GM18505 (cell line): ENCODE measurements around the gene JAKMIP2.

ENCODE experiments used
- ATAC-seq: cut with Tn5 transposase; IDR thresholded peaks from one replicate; pipeline ENCODE4 v1.9.1; 2021; ENCODE audit not compliant: unreplicated experiment
- POLR2A ChIP-seq: IDR thresholded peaks from 4 replicates; pipeline ENCODE4 v1.6.1; 2011; ENCODE audit warnings: borderline replicate concordance; ENCODE audit not compliant: insufficient read depth, insufficient read length; ENCODE audit errors: extremely low read depth

Gene JAKMIP2

DNA sequence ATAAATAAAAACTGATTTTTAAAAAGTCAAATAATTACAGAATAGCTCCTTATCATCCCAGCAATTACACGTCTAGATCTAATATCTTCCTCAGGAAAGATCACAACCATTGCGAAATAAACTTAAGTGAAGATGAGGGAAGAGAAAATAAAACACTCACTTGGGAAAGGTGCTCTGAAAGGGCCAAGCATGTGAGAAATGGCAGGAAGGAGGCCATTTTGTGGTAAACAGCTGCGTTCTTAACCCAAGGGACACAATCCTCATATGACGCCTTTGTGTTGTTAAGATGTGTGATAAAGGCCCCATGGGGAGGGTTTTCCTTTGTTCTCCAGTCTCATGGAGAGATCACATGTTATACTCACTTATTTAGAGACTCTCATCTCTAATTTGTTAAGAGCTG is 32.5 kb downstream of the JAKMIP2 start:
- ATAC-seq, result no peak
- TF ChIP-seq POLR2A, result no peak

DNA sequence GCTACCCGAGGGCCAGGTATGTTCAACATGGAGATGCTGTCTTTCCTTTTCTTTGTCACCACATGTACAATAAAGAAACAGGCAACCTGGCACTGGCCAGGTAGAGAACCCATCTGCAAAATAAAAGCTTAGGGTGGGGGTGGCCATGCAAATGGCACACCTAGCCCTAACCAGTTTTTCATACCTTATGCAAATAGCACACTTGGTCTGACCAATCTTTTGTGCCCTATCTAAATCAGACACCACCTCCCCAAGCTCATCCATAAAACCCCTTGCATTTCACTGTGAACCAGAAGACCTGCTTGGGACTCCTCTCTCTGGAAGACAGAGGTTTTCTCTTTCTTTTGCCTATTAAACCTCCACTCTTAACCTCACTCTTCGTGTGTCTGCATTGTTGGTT is 33.9 kb downstream of the JAKMIP2 start:
- ATAC-seq, result no peak

DNA sequence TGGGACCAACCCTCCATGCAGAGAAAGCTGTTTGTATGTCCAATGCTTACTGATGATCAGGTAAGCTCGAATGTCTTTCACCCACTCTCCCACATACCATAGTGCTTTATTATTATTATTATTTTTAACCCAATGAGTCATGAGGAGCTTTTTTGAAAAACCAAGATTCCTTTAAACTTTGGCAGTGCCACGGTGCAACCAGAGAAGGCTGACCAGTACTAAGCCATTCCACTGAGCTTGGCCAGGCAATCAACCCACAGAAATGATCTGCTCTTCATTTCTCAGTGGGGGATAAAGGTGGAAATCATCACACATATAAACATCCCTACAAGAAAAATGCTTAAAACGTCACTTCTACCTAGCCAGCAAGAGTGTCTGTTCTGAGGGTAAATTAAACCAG is 35.5 kb downstream of the JAKMIP2 start:
- ATAC-seq, result no peak

More for the DNA sequence above, 33.9 kb downstream of the JAKMIP2 start:
- TF ChIP-seq POLR2A, result no peak

DNA sequence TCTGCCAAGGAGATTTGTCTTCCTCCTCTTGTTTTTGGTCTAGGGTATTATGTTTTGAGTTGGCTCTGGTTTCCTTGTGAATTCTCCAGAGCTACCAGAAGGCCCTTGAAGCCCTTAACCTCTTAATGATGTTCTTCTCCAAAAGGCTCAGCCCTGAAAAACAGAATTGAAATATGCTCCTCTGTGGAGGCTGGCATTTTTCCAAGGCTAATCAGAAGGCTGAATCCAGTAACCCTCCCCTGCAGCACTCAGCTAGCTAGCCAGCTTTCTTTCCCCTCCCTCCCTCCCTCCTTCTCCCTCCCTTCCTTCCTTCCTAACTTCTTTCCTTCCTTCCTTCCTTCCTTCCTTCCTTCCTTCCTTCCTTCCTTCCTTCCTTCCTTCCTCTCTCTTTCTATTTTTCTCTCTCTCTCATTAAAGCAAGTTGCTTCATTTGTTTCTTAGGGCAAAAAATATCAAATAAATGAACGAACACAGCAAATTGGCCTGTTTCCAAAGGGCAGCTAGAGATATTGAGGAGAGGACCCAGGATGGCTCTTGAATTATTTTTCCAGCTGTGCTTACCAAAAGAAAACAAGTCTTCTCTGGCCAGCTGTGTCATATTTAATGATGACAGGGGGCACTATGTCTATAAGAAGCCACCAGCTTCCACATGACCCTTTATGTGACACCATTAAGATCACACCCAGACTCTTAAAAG is 38.7 kb downstream of the JAKMIP2 start:
- TF ChIP-seq POLR2A, result no peak
- no peak for ATAC-seq

More for the DNA sequence above, 35.5 kb downstream of the JAKMIP2 start:
- no peak for TF ChIP-seq POLR2A

DNA sequence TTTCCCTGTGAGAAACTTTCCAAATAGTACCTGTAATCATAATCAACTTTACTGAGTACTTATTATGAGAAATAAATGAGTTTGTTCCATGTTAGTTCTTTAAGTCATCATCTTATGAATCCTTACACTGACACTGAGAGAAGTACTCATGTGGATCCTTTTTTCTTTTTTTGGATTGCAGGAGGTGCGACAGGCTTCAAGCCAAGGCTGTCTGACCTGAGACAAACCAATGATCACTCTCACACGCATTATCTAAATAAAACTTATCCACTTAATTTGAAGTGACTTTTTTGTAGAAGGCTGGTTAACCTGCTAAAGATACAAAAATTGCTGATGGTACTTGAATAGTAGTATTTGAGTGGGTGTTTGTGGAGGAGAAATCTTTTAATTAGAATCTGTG is 39.5 kb downstream of the JAKMIP2 start:
- TF ChIP-seq POLR2A, result no peak
- no peak for ATAC-seq

DNA sequence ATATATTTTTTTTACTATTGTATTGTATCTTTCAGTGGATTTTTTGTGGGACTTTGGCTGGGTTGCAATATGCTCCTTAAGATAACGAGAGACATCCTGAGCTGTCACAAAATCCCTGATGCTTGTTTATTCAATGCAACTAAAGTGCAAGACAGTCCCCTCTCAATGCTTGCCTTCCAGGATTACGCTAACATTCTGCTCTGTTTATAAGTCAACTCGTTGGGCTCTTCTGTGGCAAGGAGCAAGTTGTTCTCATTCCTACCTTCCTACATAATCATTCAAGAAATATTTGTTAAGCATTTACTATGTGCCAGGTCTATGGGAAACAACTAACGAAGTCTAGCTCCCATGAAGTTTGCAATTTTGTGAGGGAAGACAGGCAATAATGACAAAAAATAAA is 40.4 kb downstream of the JAKMIP2 start:
- no peak for ATAC-seq
- no peak for TF ChIP-seq POLR2A

- no peak for TF ChIP-seq POLR2A
- no peak for ATAC-seq
Measured at GRCh38 chr5:147740864-147741263, 41.7 kb downstream of the JAKMIP2 start.

- ATAC-seq, result no peak
- no peak for TF ChIP-seq POLR2A
Measured at GRCh38 chr5:147737921-147738320, 44.6 kb downstream of the JAKMIP2 start.

- ATAC-seq, result no peak
- TF ChIP-seq POLR2A, result no peak
Measured at GRCh38 chr5:147735621-147736125, 46.9 kb downstream of the JAKMIP2 start.

DNA sequence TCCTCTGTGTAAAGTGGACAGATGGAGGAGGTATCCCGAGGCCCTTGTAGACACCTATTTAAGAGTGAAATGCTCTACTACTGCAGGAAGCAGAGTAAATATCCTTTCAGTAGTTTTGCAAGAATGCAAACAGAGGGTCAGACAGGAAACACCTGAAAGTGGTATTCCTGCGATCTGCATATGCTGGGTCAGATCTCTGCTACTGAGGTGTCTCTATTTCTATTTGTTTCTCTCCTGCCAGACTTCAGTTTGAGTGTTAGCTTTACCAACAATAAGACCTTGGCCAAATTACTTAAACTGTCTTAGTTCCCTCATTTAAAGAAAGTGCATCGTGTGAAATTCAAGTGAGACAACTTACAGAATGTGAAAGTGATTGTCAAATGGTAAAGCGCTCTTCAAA is 47.6 kb downstream of the JAKMIP2 start:
- TF ChIP-seq POLR2A, result no peak

DNA sequence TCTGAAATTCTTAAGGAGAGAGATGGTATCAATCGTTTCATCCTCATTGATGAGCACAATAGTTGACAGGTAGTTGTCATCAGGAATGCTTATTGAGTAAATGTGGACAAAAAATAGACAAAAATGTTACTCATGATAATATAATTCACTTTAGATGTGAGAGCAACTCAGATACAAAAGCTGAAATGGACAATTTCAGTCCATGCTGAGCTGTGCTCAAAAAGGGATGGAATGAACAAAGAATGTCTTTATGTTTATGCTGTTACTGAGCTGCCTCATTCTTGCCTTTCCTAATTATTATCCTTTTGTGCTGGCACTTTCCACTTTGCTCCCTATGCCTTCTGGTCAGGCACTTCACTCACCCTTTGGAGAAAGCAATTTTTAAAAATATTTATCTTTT is 49.5 kb downstream of the JAKMIP2 start:
- TF ChIP-seq POLR2A, result no peak
- no peak for ATAC-seq

More for the DNA sequence above, 47.6 kb downstream of the JAKMIP2 start:
- ATAC-seq, result no peak

DNA sequence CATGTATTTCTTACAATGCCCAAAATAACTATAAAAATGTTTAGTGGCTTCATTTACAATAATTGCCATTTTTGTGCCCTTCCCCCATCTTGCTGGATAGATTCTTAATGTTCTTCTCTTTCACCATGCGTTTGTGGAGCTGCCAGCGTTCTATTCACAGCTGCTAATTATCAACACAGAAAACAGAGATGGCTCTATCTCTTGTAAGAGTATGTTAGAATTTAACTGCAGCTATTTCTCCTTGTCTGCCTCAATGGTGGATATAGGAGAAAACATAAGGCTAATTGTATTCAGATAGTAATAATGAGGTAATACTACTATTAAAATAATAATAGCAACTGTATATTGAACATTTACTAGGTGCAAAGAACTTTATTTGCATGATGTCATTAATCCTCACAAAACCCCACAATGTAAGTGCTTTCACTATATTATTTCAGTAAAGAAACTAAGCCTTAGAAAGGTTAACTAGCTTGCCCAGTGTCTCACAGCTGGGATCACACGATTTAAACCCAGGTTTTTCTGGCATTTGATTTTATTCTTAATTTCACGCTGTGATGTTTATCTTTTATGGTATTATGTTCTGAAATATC is 50.1 kb downstream of the JAKMIP2 start:
- no peak for TF ChIP-seq POLR2A
- ATAC-seq, result no peak

GRCh38 chr5:147731431-147732290 is 50.9 kb downstream of the JAKMIP2 start:
- no peak for TF ChIP-seq POLR2A
- ATAC-seq, result no peak
